ENCODE results near the gene DGKE. TPM values are rescaled to one million over a fixed set of nuclear protein-coding genes. Genes with fewer than 3 reads are reported as not detected.

The DGKE gene
- total and polyA plus RNA-seq, 2 of the 13 experiments (the other 11 are each of a cell fraction or from before 2014, with no cell fraction given): 3.2 to 5.3 TPM

GRCh38 chr17:56909742-56910508 lies 76.0 kb downstream of the DGKE start (continued):
- TF ChIP-seq PHF20 (CRISPR knock-in tag; IDR thresholded peaks at IDR 0.05) (no peak), GABPA (IDR thresholded peaks at IDR 0.05; ENCODE audit: low read depth, low read length) (no peak), GABPA (CRISPR knock-in tag; IDR thresholded peaks at IDR 0.05; ENCODE audit: low read depth) (peak; percentile 68), MIXL1 (CRISPR knock-in tag; IDR thresholded peaks at IDR 0.05) (0 out of 2 replicates have a peak, but pooled peaks have one; percentile 36), PBX3 (CRISPR knock-in tag; IDR thresholded peaks at IDR 0.05; ENCODE audit: borderline replicate concordance) (no peak), PHF21A (CRISPR knock-in tag; IDR thresholded peaks at IDR 0.05) (peak; percentile 71; the same call in 1 of the 2 replicates), ZNF672 (CRISPR knock-in tag; IDR thresholded peaks at IDR 0.05) (no peak), JUN (CRISPR knock-in tag; IDR thresholded peaks at IDR 0.05) (no peak), ZBTB10 (CRISPR knock-in tag; IDR thresholded peaks at IDR 0.05; ENCODE audit: borderline replicate concordance) (no peak), PAXIP1 (CRISPR knock-in tag; conservative IDR thresholded peaks at IDR 0.05) (peak; percentile 78), KIAA2018 (CRISPR knock-in tag; IDR thresholded peaks at IDR 0.05; ENCODE audit: borderline replicate concordance) (no peak), MIER2 (CRISPR knock-in tag; IDR thresholded peaks at IDR 0.05) (no peak)

All from HepG2 (cell line).